ENCODE results near the gene GBP7. TPM values are rescaled to one million over a fixed set of nuclear protein-coding genes. Genes with fewer than 3 reads are reported as not detected.
"Not testable (repeated sequence)": the region's sequence is repeated elsewhere in the genome, so short reads cannot be mapped to it uniquely, and the experiment has no call there.

The GBP7 gene, protein sequence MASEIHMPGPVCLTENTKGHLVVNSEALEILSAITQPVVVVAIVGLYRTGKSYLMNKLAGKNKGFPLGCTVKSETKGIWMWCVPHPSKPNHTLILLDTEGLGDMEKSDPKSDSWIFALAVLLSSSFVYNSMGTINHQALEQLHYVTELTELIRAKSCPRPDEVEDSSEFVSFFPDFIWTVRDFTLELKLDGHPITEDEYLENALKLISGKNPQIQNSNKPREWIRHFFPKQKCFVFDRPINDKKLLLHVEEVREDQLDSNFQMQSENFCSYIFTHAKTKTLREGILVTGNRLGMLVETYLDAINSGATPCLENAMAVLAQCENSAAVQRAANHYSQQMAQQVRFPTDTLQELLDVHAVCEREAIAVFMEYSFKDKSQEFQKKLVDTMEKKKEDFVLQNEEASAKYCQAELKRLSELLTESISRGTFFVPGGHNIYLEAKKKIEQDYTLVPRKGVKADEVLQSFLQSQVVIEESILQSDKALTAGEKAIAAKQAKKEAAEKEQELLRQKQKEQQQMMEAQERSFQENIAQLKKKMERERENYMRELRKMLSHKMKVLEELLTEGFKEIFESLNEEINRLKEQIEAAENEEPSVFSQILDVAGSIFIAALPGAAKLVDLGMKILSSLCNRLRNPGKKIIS
- total RNA-seq (ENCODE audit: low replicate concordance), result not detected in 2 replicates

DNA sequence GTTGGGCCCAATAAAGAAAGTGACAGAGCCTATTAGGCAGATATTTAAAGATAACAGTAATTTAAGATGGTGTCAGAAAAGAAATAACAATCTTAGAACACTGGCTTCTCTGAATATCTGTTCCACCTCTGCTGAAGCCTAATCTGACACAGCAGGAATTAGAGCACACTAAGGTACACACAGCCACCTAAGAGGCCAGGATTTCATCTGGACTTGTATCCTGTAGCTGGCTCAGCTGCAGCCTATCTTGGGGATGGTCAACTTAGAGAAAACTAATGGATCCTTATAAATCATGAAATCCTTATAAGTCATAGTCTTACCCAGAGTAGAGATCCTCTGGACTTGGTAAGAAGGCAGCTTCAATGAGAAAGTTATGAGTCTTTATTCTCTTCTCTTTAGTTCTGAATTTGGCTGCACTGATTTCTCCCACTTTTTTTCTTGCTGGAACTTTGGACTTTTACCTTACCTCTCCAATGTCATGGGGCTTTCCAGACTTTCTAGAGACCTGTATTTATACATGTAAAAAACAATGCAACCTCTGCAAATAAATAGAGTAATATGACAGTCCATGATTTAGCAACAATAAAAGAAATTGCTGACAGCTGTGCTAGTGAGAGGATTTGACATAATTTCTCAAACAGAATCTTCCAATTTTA, at the start of gene GBP7:
Gene GBP7 (minus strand): TSS at position 403 of the 656 bp plus-strand sequence. CDS start 4,068 bp downstream, outside the sequence.
- TF ChIP-seq, protein P1, sequence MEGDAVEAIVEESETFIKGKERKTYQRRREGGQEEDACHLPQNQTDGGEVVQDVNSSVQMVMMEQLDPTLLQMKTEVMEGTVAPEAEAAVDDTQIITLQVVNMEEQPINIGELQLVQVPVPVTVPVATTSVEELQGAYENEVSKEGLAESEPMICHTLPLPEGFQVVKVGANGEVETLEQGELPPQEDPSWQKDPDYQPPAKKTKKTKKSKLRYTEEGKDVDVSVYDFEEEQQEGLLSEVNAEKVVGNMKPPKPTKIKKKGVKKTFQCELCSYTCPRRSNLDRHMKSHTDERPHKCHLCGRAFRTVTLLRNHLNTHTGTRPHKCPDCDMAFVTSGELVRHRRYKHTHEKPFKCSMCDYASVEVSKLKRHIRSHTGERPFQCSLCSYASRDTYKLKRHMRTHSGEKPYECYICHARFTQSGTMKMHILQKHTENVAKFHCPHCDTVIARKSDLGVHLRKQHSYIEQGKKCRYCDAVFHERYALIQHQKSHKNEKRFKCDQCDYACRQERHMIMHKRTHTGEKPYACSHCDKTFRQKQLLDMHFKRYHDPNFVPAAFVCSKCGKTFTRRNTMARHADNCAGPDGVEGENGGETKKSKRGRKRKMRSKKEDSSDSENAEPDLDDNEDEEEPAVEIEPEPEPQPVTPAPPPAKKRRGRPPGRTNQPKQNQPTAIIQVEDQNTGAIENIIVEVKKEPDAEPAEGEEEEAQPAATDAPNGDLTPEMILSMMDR (IDR thresholded peaks at IDR 0.05; ENCODE audit: insufficient read depth, low read length), result no peak
- DNase-seq (ENCODE audit: low read depth), result no peak
- H3K4me3 ChIP-seq (ENCODE audit: low read depth, low read length), result no peak within 1 kb of the TSS

DNA sequence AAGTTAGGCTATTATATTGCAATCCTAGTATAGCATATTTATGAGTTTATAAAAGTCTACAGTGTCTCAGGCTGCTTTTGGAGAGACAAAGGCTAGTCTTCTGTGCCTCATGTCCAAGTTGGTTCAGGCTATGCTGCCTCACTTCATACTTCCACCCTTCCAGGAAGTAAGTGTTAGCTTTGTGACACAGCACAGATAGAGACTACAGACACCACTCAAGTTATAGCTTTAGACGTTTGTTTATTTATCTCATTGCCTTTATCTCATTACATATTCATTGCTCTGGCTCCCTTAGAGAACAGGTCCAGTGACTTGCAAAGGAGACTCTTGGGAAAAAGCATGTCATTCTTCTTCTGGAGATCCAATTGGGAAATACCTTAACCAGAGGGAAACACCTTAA, 45.5 kb upstream of the GBP7 start:
- TF ChIP-seq, protein P1 (IDR thresholded peaks at IDR 0.05; ENCODE audit: insufficient read depth, low read length), result no peak
- H3K4me3 ChIP-seq (ENCODE audit: low read depth, low read length), result no peak overlapping the region
- DNase-seq (ENCODE audit: low read depth), result no peak

DNA sequence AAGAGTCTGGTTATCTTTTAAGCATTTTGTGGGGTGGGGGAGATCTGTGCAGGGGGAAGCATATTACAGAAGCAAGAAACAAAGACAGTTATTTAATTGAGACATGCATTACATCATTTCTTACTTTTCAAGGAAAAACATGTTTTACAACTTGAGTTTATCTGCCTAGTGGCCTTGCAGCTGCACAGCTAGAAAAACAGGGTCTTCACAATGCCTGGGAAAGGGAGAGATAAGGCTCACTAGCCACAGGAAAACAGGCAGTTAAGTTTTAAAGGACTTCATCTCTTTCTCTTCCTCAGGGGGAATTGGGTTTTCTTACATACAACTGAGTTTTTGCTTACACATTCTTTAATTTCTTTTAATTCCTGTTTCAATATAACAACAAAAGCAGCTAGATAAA, 44.0 kb upstream of the GBP7 start:
- H3K4me3 ChIP-seq (ENCODE audit: low read depth, low read length); DNase-seq (ENCODE audit: low read depth): not testable (repeated sequence)

DNA sequence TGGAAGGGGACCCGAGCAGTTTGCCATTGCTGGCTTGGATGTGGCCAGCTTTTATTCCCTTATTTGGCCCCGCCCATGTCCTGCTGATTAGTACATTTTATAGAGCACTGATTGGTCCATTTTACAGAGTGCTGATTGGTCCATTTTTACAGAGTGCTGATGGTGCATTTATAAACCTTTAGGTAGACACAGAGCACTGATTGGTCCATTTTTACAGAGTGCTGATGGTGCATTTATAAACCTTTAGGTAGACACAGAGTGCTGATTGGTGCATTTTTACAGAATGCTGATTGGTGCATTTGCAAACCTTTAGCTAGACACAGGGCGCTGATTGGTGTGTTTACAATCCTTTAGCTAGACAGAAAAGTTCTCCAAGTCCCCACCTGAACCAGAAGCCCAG, 43.1 kb upstream of the GBP7 start:
- not testable (repeated sequence) for DNase-seq (ENCODE audit: low read depth); H3K4me3 ChIP-seq (ENCODE audit: low read depth, low read length)

DNA sequence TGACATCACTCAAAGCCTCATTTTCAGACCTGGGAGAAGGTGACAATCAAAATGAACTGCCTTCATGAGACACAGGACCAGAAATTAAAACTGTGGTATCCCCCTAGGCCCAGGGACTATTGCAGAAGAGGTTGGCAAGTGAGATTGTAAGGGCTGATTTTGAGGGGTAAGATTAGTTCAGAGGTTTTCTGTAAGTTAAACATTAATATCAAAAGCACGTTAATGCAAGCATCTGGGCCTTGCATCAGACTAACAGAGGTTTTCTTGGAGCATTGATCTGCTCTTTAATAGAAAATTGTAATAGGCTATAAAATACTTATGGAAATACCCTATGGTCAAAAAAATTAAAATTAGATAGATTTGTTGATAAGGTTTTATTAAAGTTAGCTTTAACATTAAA, 37.5 kb upstream of the GBP7 start:
- H3K4me3 ChIP-seq (ENCODE audit: low read depth, low read length), result no peak overlapping the region
- no peak for DNase-seq (ENCODE audit: low read depth)
- TF ChIP-seq, protein P1 (IDR thresholded peaks at IDR 0.05; ENCODE audit: insufficient read depth, low read length), result no peak

DNA sequence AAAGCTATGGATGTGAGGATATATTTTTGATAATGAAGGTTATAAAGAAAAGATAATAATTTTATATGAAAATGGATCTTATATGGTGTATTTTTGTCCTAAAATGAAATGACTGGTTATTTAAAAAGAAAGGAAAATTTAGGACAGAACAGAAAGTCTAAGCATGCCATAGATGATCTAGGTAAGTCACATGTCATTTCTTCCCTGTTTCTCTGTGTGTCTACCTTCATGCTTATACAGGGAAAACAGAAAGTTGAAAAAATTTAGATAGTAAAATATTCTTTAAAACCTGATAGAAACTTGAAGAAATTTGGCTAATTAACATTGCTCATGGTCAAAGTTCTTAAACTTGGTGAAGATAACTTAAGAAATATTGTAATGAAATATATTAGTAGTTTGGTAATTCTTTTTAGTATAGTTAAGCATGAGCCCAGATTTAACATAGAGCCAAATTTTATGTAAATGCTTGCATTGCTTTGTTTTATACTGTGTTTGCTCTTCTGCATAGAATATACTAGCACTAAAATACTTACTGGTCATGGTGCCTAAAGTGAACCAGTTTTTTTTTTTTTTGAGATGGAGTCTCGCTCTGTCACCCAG, 35.3 kb upstream of the GBP7 start:
- no peak overlapping the region for H3K4me3 ChIP-seq (ENCODE audit: low read depth, low read length)
- no peak for DNase-seq (ENCODE audit: low read depth)
- TF ChIP-seq, protein P1 (IDR thresholded peaks at IDR 0.05; ENCODE audit: insufficient read depth, low read length), result no peak

DNA sequence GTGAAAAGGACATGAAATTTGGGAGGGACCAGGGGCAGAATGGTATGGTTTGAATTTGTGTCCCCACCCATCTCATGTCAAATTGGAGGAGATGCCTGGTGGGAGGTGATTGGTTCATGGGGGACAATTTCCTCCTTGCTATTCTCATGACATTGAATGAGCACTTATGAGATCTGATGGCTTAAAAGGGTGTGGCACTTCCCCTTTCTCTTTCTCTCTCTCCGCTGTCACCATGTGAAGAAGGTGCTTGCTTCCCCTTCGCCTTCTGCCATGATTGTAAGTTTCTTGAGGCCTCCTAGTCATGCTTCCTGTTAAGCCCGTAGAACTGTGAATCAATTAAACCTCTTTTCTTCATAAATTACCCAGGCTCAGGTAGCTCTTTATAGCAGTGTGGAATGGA, 30.6 kb upstream of the GBP7 start:
- TF ChIP-seq, protein P1 (IDR thresholded peaks at IDR 0.05; ENCODE audit: insufficient read depth, low read length), result no peak

More for the DNA sequence above, 30.6 kb upstream of the GBP7 start:
- H3K4me3 ChIP-seq (ENCODE audit: low read depth, low read length), result no peak overlapping the region
- no peak for DNase-seq (ENCODE audit: low read depth)

Data from fibroblast of the aortic adventitia (primary cell).